NT2/D1 (cell line): Measurements from ENCODE around the gene GIMAP1.

Experiments
- DNase-seq: peaks from one replicate; pipeline ENCODE4 v3.0.0-alpha.2; 2011; ENCODE audit warnings: low read depth, low spot score
- H3K27me3 ChIP-seq: 2 replicates; pipeline ENCODE4 v1.6.0; 2011; ENCODE audit warnings: mild to moderate bottlenecking; ENCODE audit not compliant: insufficient read length, insufficient read depth
- H3K36me3 ChIP-seq: 2 replicates; pipeline ENCODE4 v1.6.1; 2011; ENCODE audit warnings: mild to moderate bottlenecking, low read length, mixed read lengths; ENCODE audit not compliant: insufficient read depth, insufficient read length
- H3K4me1 ChIP-seq: 2 replicates; pipeline ENCODE4 v1.5.1; 2011; ENCODE audit not compliant: insufficient read depth, insufficient read length
- H3K4me3 ChIP-seq: 2 replicates; pipeline ENCODE4 v1.5.1; 2011; ENCODE audit warnings: low read depth; ENCODE audit not compliant: insufficient read length
- H3K9ac ChIP-seq: 2 replicates; pipeline ENCODE4 v1.6.0; 2011; ENCODE audit warnings: low read depth; ENCODE audit not compliant: insufficient read length
- H3K9me3 ChIP-seq: 2 replicates; pipeline ENCODE4 v1.5.1; 2011; ENCODE audit warnings: mild to moderate bottlenecking, low read length; ENCODE audit not compliant: insufficient read depth
- SUZ12 ChIP-seq: IDR thresholded peaks from 2 replicates; pipeline ENCODE4 v1.6.1; 2011; ENCODE audit not compliant: insufficient read length, insufficient read depth; ENCODE audit errors: extremely low read depth
- YY1 ChIP-seq: IDR thresholded peaks from 2 replicates; pipeline ENCODE4 v1.6.1; 2011; ENCODE audit not compliant: insufficient read length, insufficient read depth
- ZNF274 ChIP-seq: IDR thresholded peaks from 2 replicates; pipeline ENCODE4 v1.6.1; 2011; ENCODE audit warnings: mild to moderate bottlenecking, low read depth, low read length

GIMAP1 gene

GRCh38 chr7:150727381-150727780, 11.0 kb downstream of the GIMAP1 start:
- Histone ChIP-seq H3K9me3 (peaks cover 17% of the 10 kb centered on the region), H3K9ac (no peak overlapping the region), H3K36me3 (no peaks in the 10 kb centered on the region), H3K4me1 (no peaks in the 10 kb centered on the region), H3K4me3 (no peak overlapping the region), H3K27me3 (peaks cover 100% of the 10 kb centered on the region)
- TF ChIP-seq SUZ12: no peak
- TF ChIP-seq ZNF274: no peak
- no peak for TF ChIP-seq YY1
- no peak for DNase-seq

GRCh38 chr7:150728011-150728410, 11.6 kb downstream of the GIMAP1 start:
- peaks cover 17% of the 10 kb centered on the region for H3K9me3 ChIP-seq
- DNase-seq: no peak
- peaks cover 100% of the 10 kb centered on the region for H3K27me3 ChIP-seq
- H3K4me3 ChIP-seq: no peak overlapping the region
- H3K9ac ChIP-seq: no peak overlapping the region
- no peak for TF ChIP-seq SUZ12
- no peak for TF ChIP-seq ZNF274
- no peak for TF ChIP-seq YY1
- H3K36me3 ChIP-seq: no peaks in the 10 kb centered on the region
- H3K4me1 ChIP-seq: no peaks in the 10 kb centered on the region

GRCh38 chr7:150728609-150729008, 12.2 kb downstream of the GIMAP1 start:
- Histone ChIP-seq H3K4me3 (no peak overlapping the region), H3K27me3 (peaks cover 100% of the 10 kb centered on the region), H3K36me3 (no peaks in the 10 kb centered on the region), H3K4me1 (no peaks in the 10 kb centered on the region), H3K9me3 (peaks cover 19% of the 10 kb centered on the region), H3K9ac (no peak overlapping the region)
- no peak for DNase-seq
- TF ChIP-seq ZNF274: no peak
- TF ChIP-seq YY1: no peak
- TF ChIP-seq SUZ12: no peak

- H3K27me3 ChIP-seq: peaks cover 97% of the 10 kb centered on the region
- no peak overlapping the region for H3K4me3 ChIP-seq
- no peaks in the 10 kb centered on the region for H3K4me1 ChIP-seq
- TF ChIP-seq ZNF274 (no peak), YY1 (no peak), SUZ12 (no peak)
- no peak for DNase-seq
- H3K36me3 ChIP-seq: no peaks in the 10 kb centered on the region
- H3K9me3 ChIP-seq: peaks cover 35% of the 10 kb centered on the region
- no peak overlapping the region for H3K9ac ChIP-seq
Measured at GRCh38 chr7:150731916-150732315, 15.5 kb downstream of the GIMAP1 start.

- Histone ChIP-seq H3K4me3 (no peak overlapping the region), H3K9me3 (peaks cover 32% of the 10 kb centered on the region), H3K36me3 (no peaks in the 10 kb centered on the region), H3K27me3 (peaks cover 97% of the 10 kb centered on the region), H3K4me1 (no peaks in the 10 kb centered on the region), H3K9ac (no peak overlapping the region)
- DNase-seq: no peak
- no peak for TF ChIP-seq SUZ12
- no peak for TF ChIP-seq ZNF274
- TF ChIP-seq YY1: no peak
Measured at GRCh38 chr7:150732786-150733481, 16.5 kb downstream of the GIMAP1 start.

- DNase-seq: no peak
- no peaks in the 10 kb centered on the region for H3K4me1 ChIP-seq
- no peak overlapping the region for H3K9ac ChIP-seq
- H3K36me3 ChIP-seq: no peaks in the 10 kb centered on the region
- H3K27me3 ChIP-seq: peaks cover 97% of the 10 kb centered on the region
- H3K9me3 ChIP-seq: peaks cover 27% of the 10 kb centered on the region
- H3K4me3 ChIP-seq: no peak overlapping the region
- TF ChIP-seq SUZ12 (no peak), YY1 (no peak), ZNF274 (no peak)
Measured at GRCh38 chr7:150733482-150734095, 17.2 kb downstream of the GIMAP1 start.

GRCh38 chr7:150734254-150734653, 17.8 kb downstream of the GIMAP1 start:
- Histone ChIP-seq H3K4me1 (no peaks in the 10 kb centered on the region), H3K9ac (no peak overlapping the region), H3K4me3 (no peak overlapping the region), H3K27me3 (peaks cover 97% of the 10 kb centered on the region), H3K36me3 (no peaks in the 10 kb centered on the region), H3K9me3 (peaks cover 23% of the 10 kb centered on the region; the same call in 1 of the 2 replicates)
- no peak for TF ChIP-seq YY1
- no peak for TF ChIP-seq ZNF274
- no peak for TF ChIP-seq SUZ12
- DNase-seq: no peak
